ENCODE results near the gene DHRSX.
"Not testable (repeated sequence)": the region's sequence is repeated elsewhere in the genome, so short reads cannot be mapped to it uniquely, and the experiment has no call there.

DNA sequence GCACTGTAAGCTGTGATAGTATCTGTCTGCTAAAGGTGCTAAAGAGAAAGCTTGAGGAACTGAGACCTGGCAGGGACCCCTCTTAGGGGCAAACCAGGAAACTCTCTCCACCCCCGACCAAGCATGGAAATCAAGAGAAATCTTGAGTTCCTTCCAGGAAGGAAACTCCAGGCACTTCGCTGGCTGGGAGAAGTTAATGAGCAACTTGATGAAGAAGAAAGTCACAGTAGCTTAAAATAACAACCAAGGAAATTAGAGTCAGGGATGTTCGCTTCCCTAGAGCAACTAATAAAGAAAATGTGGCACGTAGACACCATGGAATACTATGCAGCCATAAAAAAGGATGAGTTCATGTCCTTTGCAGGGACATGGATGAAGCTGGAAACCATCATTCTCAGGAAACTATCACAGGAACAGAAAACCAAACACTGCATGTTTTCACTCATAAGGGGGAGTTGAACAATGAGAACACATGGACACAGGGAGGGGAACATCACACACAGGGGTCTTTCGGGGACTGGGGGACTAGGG is 188.7 kb downstream of the DHRSX start:
- TF ChIP-seq POLR2AphosphoS5, POLR2A, EP300 (IDR thresholded peaks at IDR 0.05): not testable (repeated sequence)
- TF ChIP-seq, protein P1, sequence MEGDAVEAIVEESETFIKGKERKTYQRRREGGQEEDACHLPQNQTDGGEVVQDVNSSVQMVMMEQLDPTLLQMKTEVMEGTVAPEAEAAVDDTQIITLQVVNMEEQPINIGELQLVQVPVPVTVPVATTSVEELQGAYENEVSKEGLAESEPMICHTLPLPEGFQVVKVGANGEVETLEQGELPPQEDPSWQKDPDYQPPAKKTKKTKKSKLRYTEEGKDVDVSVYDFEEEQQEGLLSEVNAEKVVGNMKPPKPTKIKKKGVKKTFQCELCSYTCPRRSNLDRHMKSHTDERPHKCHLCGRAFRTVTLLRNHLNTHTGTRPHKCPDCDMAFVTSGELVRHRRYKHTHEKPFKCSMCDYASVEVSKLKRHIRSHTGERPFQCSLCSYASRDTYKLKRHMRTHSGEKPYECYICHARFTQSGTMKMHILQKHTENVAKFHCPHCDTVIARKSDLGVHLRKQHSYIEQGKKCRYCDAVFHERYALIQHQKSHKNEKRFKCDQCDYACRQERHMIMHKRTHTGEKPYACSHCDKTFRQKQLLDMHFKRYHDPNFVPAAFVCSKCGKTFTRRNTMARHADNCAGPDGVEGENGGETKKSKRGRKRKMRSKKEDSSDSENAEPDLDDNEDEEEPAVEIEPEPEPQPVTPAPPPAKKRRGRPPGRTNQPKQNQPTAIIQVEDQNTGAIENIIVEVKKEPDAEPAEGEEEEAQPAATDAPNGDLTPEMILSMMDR (IDR thresholded peaks at IDR 0.05) = not testable (repeated sequence)
